OCI-LY1 (cell line): ENCODE measurements around the gene RMND5B.

Experiments
- H2AFZ ChIP-seq: fragments of 200-600 bp; sonication (generic), shearing (Covaris generic); 2 replicates; pipeline ENCODE4 v1.6.0; 2014; ENCODE audit warnings: antibody characterized with exemption, mild to moderate bottlenecking, low read length
- H3F3A ChIP-seq: fragments of 200-600 bp; sonication (generic), shearing (Covaris generic); 2 replicates; pipeline ENCODE4 v1.6.0; 2014; ENCODE audit warnings: mild to moderate bottlenecking, antibody characterized with exemption, low read length, moderate library complexity; ENCODE audit not compliant: insufficient read depth
- H3K27ac ChIP-seq: fragments of 200-600 bp; sonication (generic); 2 replicates; pipeline ENCODE4 v1.5.1; 2014; ENCODE audit warnings: low read length, mixed run types, mild to moderate bottlenecking, low read depth; ENCODE audit not compliant: poor library complexity, severe bottlenecking
- H3K27me3 ChIP-seq: fragments of 200-600 bp; sonication (generic); 2 replicates; pipeline ENCODE4 v1.6.0; 2014; ENCODE audit warnings: antibody characterized with exemption, mild to moderate bottlenecking, low read length, moderate library complexity; ENCODE audit not compliant: insufficient read depth
- H3K36me3 ChIP-seq: fragments of 200-600 bp; sonication (generic); 2 replicates; pipeline ENCODE4 v1.6.1; 2014; ENCODE audit warnings: mild to moderate bottlenecking, antibody characterized with exemption, low read length, moderate library complexity, mixed read lengths; ENCODE audit not compliant: insufficient read depth
- H3K4me1 ChIP-seq: fragments of 200-600 bp; sonication (generic); 2 replicates; pipeline ENCODE4 v1.5.1; 2014; ENCODE audit warnings: mild to moderate bottlenecking, low read length, moderate library complexity; ENCODE audit not compliant: insufficient read depth, severe bottlenecking
- H3K4me2 ChIP-seq: fragments of 200-600 bp; sonication (generic), shearing (Covaris generic); 2 replicates; pipeline ENCODE4 v1.6.1; 2014; ENCODE audit warnings: low read length
- H3K4me3 ChIP-seq: fragments of 200-600 bp; sonication (generic); 2 replicates; pipeline ENCODE4 v1.5.1; 2014; ENCODE audit warnings: low read length, low read depth, mild to moderate bottlenecking, mixed read lengths; ENCODE audit not compliant: poor library complexity, severe bottlenecking
- H3K79me2 ChIP-seq: fragments of 200-600 bp; shearing (Covaris generic); 2 replicates; pipeline ENCODE4 v1.6.1; 2016; ENCODE audit warnings: mixed run types, low read length, mixed read lengths; ENCODE audit not compliant: insufficient read depth
- H3K9ac ChIP-seq: fragments of 200-600 bp; sonication (generic), shearing (Covaris generic); 2 replicates; pipeline ENCODE4 v1.6.1; 2014; ENCODE audit warnings: mild to moderate bottlenecking, low read length, mixed read lengths
- H3K9me2 ChIP-seq: fragments of 200-600 bp; sonication (generic), shearing (Covaris generic); 2 replicates; pipeline ENCODE4 v1.6.1; 2014; ENCODE audit warnings: low read depth, mild to moderate bottlenecking, low read length, mixed read lengths
- H3K9me3 ChIP-seq: fragments of 200-600 bp; shearing (Covaris generic); 2 replicates; pipeline ENCODE4 v1.6.1; 2014; ENCODE audit warnings: low read length, mixed read lengths
- H4K20me1 ChIP-seq: fragments of 200-600 bp; sonication (generic), shearing (Covaris generic); 2 replicates; pipeline ENCODE4 v1.6.0; 2016; ENCODE audit warnings: mild to moderate bottlenecking, low read length; ENCODE audit not compliant: insufficient read depth
- CTCF ChIP-seq: fragments of 200-600 bp; sonication (generic), shearing (Covaris generic); IDR thresholded peaks from 2 replicates; pipeline ENCODE4 v1.5.1; 2017; ENCODE audit warnings: mild to moderate bottlenecking, antibody characterized with exemption, low read length, moderate library complexity, mixed read lengths
- EZH2 ChIP-seq: fragments of 200-600 bp; sonication (generic), shearing (Covaris generic); IDR thresholded peaks from 2 replicates; pipeline ENCODE4 v1.8.0; 2017; ENCODE audit warnings: borderline replicate concordance, mixed run types, mild to moderate bottlenecking, antibody characterized with exemption, low read length, moderate library complexity, mixed read lengths

Gene RMND5B

DNA sequence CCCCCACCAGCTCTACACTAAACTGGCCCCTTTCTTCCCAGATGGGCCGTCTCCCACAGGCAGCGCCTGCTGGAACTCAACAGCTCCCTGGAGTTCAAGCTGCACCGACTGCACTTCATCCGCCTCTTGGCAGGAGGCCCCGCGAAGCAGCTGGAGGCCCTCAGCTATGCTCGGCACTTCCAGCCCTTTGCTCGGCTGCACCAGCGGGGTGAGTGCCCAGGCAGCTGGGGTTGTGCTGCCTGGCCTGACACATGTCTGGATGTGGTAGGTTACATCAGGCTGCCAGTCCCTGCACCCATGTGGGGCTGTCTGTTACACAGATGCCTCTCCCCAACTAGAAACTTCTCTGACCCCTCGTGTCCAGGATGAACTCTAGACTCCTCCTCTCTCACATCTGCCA, 13.1 kb downstream of the RMND5B start:
- H3F3A ChIP-seq: no peaks in the 10 kb centered on the region
- H3K9me3 ChIP-seq: no peaks in the 10 kb centered on the region
- peaks cover 88% of the 10 kb centered on the region for H3K36me3 ChIP-seq
- H3K27me3 ChIP-seq: no peaks in the 10 kb centered on the region
- H3K27ac ChIP-seq: no peak overlapping the region
- H3K9me2 ChIP-seq: no peaks in the 10 kb centered on the region
- TF ChIP-seq CTCF: no peak
- TF ChIP-seq EZH2: no peak
- no peak overlapping the region for H3K4me3 ChIP-seq
- no peaks in the 10 kb centered on the region for H4K20me1 ChIP-seq
- no peaks in the 10 kb centered on the region for H3K79me2 ChIP-seq
- H2AFZ ChIP-seq: no peak overlapping the region
- H3K4me1 ChIP-seq: no peaks in the 10 kb centered on the region
- H3K4me2 ChIP-seq: no peak overlapping the region
- no peak overlapping the region for H3K9ac ChIP-seq

DNA sequence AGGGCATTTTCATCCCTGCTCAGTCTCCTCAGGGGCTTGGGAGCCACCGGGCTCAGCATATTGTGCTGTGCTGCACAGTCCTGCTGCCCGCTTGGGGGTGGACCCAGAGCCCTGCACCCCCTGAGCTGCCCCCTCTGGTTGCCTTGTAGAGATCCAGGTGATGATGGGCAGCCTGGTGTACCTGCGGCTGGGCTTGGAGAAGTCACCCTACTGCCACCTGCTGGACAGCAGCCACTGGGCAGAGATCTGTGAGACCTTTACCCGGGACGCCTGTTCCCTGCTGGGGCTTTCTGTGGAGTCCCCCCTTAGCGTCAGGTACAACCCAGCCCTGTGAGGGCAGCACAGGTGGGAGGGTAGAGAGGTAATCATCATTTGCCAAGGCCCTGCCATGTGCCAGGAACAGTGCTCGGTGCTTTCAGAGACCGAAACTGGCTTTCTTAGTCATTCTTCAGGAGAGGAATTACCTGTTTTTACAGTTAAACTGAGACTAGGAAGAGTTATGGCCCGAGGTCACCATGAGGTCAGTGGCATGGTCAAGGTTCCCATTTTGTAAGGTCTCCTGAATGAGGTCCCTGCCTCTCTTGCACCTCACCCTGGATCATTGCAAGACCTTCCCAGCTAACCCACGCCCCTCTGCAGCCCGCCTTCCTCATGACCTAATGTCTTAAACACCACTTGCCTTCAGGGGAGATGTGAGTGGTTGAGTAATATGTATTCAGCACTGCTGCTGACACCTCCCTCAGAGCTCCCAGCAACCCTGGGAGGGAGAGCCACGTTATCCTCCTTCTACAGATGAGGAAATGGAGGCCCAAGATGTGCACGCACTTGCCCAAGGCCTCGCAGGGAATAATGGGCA, 15.4 kb downstream of the RMND5B start:
- Histone ChIP-seq H3K4me2 (no peak overlapping the region), H3K9me2 (no peaks in the 10 kb centered on the region), H3K27ac (no peak overlapping the region), H2AFZ (no peak overlapping the region), H3K4me1 (no peaks in the 10 kb centered on the region), H3K27me3 (no peaks in the 10 kb centered on the region), H3K36me3 (peaks cover 94% of the 10 kb centered on the region), H3K79me2 (no peaks in the 10 kb centered on the region), H3K9ac (no peak overlapping the region), H3K9me3 (no peaks in the 10 kb centered on the region), H3F3A (no peaks in the 10 kb centered on the region), H4K20me1 (no peaks in the 10 kb centered on the region), H3K4me3 (no peak overlapping the region)
- peak; percentile 82 for TF ChIP-seq CTCF
- TF ChIP-seq EZH2: no peak

GRCh38 chr5:178147406-178147805, 16.6 kb downstream of the RMND5B start:
- Histone ChIP-seq H3K36me3 (peaks cover 95% of the 10 kb centered on the region), H4K20me1 (no peaks in the 10 kb centered on the region), H3K4me1 (peaks cover 7% of the 10 kb centered on the region), H3K9me2 (no peaks in the 10 kb centered on the region), H3K4me2 (no peak overlapping the region), H3K9me3 (no peaks in the 10 kb centered on the region), H3K27me3 (no peaks in the 10 kb centered on the region), H3K27ac (no peak overlapping the region), H3K9ac (no peak overlapping the region), H3F3A (no peaks in the 10 kb centered on the region), H3K79me2 (no peaks in the 10 kb centered on the region), H2AFZ (no peak overlapping the region), H3K4me3 (no peak overlapping the region)
- no peak for TF ChIP-seq EZH2
- no peak for TF ChIP-seq CTCF
